Caco-2 (cell line): ENCODE measurements around the gene GRIA1. TPM values are rescaled to one million over a fixed set of nuclear protein-coding genes. Genes with fewer than 3 reads are reported as not detected.

ENCODE experiments used
- BruUV-seq: library from RNA; stranded (reverse); fragments of 400-500 nt; replicated peaks from 2 replicates; lab custom pipeline; 2021; lab: Mats Ljungman, UMichigan
- CTCF ChIA-PET: fragments of 300-600 bp; sonication (Branson Sonifier 250); formaldehyde crosslinking; loops from one replicate; lab custom pipeline; 2022; ENCODE audit warnings: antibody characterized with exemption; lab: Charles Lee
- POLR2A ChIA-PET: fragments of 300-600 bp; sonication (Branson Sonifier 250); formaldehyde crosslinking; loops from one replicate; lab custom pipeline; 2022; ENCODE audit warnings: antibody characterized with exemption; lab: Charles Lee
- DNase-seq, 2 experiments: peaks; one replicate each; pipeline versions ENCODE4 v3.0.0 to v3.0.0-alpha.2; 2020 to 2022
- H3K27me3 ChIP-seq: replicated peaks from 2 replicates; pipeline ENCODE4 v1.6.0; 2011; ENCODE audit warnings: low read length; ENCODE audit not compliant: control insufficient read depth, insufficient read depth
- H3K36me3 ChIP-seq: 2 replicates; pipeline ENCODE4 v1.5.1; 2011; ENCODE audit warnings: low read length; ENCODE audit not compliant: control insufficient read depth, insufficient read depth
- H3K4me1 ChIP-seq: fragments of 250-450 bp; sonication (Bioruptor Pico); 2 replicates; pipeline ENCODE4 v1.5.1; 2020; ENCODE audit warnings: mild to moderate bottlenecking
- H3K4me3 ChIP-seq: 2 replicates; pipeline ENCODE4 v1.5.1; 2011; ENCODE audit warnings: low read depth, mild to moderate bottlenecking, control low read depth, low read length
- H3K9me3 ChIP-seq: fragments of 250-450 bp; sonication (Bioruptor Pico); 2 replicates; pipeline ENCODE4 v1.5.1; 2020; ENCODE audit warnings: mild to moderate bottlenecking, moderate library complexity
- H3K27ac Mint-ChIP-seq: one replicate; pipeline ENCODE4 v1.8.0; 2022; ENCODE audit warnings: mixed read lengths; ENCODE audit not compliant: unreplicated experiment
- H3K27me3 Mint-ChIP-seq: one replicate; pipeline ENCODE4 v1.8.0; 2022; ENCODE audit warnings: mixed read lengths; ENCODE audit not compliant: insufficient read depth, unreplicated experiment
- H3K36me3 Mint-ChIP-seq: one replicate; pipeline ENCODE4 v1.8.0; 2022; ENCODE audit warnings: mild to moderate bottlenecking, mixed read lengths; ENCODE audit not compliant: insufficient read depth, unreplicated experiment
- H3K4me1 Mint-ChIP-seq: one replicate; pipeline ENCODE4 v1.8.0; 2022; ENCODE audit warnings: low read depth, mixed read lengths; ENCODE audit not compliant: unreplicated experiment
- H3K4me3 Mint-ChIP-seq: one replicate; pipeline ENCODE4 v1.8.0; 2022; ENCODE audit warnings: mild to moderate bottlenecking, moderate library complexity, mixed read lengths; ENCODE audit not compliant: unreplicated experiment
- H3K9me3 Mint-ChIP-seq: one replicate; pipeline ENCODE4 v1.8.0; 2022; ENCODE audit warnings: mixed read lengths; ENCODE audit not compliant: unreplicated experiment
- intact Hi-C: fragments of 100-400 bp; cut with micrococcal nuclease; formaldehyde crosslinking; loops from one replicate; pipeline ENCODE4 v1.10.0; 2022; ENCODE audit not compliant: unreplicated experiment
- total RNA-seq: library from RNA; stranded (reverse); gene quantifications from 2 replicates; pipeline ENCODE4 v1.2.3, GENCODE V29; 2022
- TF ChIP-seq, protein P1 (sequence below), 2 experiments: fragments of 200-600 bp in 1 of 2; IDR thresholded peaks; 1 replicate in 1 of 2; 2 replicates in 1 of 2; pipeline versions ENCODE4 v1.5.1 to v1.8.0; 2011 to 2022; ENCODE audit warnings: antibody characterized with exemption in 1 of 2, control low read depth in 1 of 2, inconsistent platforms in 1 of 2, low read depth in 1 of 2, low read length in 1 of 2, mild to moderate bottlenecking in 1 of 2, moderate library complexity in 1 of 2; ENCODE audit not compliant: insufficient read depth in 1 of 2, severe bottlenecking in 1 of 2, unreplicated experiment in 1 of 2

GRIA1 gene
- total RNA-seq, 1 experiment from 2014 or later: not detected

DNA sequence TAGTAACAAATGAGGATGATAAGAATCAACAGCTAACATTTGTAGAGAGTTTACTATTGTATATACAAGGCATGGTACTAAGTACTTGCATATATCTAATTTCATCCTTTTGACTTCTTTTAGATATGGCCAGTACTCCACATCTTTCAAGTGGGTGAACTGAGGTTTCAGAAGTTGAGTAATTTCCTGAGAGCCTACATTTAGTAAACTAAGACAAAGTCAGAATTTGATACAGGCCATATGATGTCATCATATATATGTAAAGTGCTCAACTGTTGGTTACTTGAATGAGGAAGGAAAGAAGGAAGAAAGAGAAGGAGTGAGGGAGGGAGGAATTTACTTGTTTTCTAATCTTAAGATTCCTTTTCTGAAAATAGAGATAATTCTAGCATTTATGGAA lies 52.8 kb downstream of the GRIA1 start:
- intact Hi-C loops: no loop called here
- Mint-ChIP-seq H3K27me3 (peaks cover 9% of the 10 kb centered on the region), H3K4me1 (no peaks in the 10 kb centered on the region), H3K4me3 (no peak overlapping the region), H3K9me3 (no peaks in the 10 kb centered on the region), H3K27ac (no peak overlapping the region), H3K36me3 (no peaks in the 10 kb centered on the region)
- H3K4me3 ChIP-seq: no peak overlapping the region
- ChIA-PET CTCF (interaction anchor here (0.6 kb wide), 1 partner anchor 856 kb away, joined by 3 read pairs; no protein-coding TSS in a partner anchor), POLR2A (no interaction called here)
- H3K9me3 ChIP-seq: no peaks in the 10 kb centered on the region
- H3K27me3 ChIP-seq: no peaks in the 10 kb centered on the region
- no TSS peak for BruUV-seq
- DNase-seq: no peak
- TF ChIP-seq, protein P1, sequence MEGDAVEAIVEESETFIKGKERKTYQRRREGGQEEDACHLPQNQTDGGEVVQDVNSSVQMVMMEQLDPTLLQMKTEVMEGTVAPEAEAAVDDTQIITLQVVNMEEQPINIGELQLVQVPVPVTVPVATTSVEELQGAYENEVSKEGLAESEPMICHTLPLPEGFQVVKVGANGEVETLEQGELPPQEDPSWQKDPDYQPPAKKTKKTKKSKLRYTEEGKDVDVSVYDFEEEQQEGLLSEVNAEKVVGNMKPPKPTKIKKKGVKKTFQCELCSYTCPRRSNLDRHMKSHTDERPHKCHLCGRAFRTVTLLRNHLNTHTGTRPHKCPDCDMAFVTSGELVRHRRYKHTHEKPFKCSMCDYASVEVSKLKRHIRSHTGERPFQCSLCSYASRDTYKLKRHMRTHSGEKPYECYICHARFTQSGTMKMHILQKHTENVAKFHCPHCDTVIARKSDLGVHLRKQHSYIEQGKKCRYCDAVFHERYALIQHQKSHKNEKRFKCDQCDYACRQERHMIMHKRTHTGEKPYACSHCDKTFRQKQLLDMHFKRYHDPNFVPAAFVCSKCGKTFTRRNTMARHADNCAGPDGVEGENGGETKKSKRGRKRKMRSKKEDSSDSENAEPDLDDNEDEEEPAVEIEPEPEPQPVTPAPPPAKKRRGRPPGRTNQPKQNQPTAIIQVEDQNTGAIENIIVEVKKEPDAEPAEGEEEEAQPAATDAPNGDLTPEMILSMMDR (IDR thresholded peaks at IDR 0.05; ENCODE audit: insufficient read depth in 1 of 2, low read depth in 1 of 2, low read length in 1 of 2, severe bottlenecking in 1 of 2, unreplicated experiment in 1 of 2): no peak
- H3K36me3 ChIP-seq: no peaks in the 10 kb centered on the region
- no peaks in the 10 kb centered on the region for H3K4me1 ChIP-seq

DNA sequence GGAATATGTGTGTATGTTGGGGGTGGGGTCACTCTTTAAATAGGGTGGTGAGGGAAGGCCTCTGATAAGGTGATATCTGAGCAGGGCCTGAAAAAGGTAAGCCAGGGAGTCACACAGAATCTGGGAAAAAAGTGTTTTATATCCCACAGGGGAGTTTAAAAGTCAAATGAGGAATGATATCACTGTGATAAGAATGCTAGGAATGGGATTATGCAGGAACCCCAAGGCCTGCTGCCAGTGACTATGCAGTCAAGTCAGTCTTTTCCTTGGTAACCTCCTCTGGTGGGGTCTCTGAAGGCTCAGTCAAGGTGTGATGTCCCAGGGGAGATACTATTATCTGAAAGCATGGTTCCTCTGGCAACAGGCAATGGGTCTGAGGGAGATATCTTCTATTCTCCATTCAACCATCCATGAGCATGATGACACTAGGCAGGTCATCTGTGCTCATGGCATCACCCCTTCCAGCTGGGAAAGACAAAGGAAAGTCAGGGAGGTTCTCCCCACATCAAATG lies 53.5 kb downstream of the GRIA1 start:
- CTCF ChIA-PET: no interaction called here

DNA sequence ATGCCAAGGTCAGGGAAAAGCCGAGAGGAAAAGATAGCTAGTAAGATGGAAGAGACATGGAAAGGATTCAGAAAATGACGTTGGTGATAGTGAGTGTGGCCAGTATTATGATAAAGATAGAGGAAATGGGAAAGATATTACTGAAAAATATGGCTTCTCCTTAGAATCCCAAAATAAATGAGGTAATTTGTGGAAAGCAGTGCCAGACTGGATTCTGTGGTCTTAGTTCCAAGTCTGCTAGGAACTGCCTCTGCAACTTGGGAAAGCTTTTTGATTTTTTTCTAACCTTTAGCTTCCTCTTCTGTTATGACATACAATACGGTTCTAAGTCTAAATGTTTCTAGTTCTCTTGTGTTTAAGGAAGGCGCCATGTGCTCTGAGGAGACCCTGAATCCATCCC lies 54.2 kb downstream of the GRIA1 start:
- ChIA-PET CTCF (no interaction called here), POLR2A (no interaction called here)
- Mint-ChIP-seq H3K9me3 (no peaks in the 10 kb centered on the region), H3K4me1 (no peaks in the 10 kb centered on the region), H3K27me3 (peaks cover 9% of the 10 kb centered on the region), H3K27ac (no peak overlapping the region), H3K36me3 (no peaks in the 10 kb centered on the region), H3K4me3 (no peak overlapping the region)
- no peaks in the 10 kb centered on the region for H3K36me3 ChIP-seq
- no peaks in the 10 kb centered on the region for H3K27me3 ChIP-seq
- H3K4me1 ChIP-seq: no peaks in the 10 kb centered on the region
- no peak overlapping the region for H3K4me3 ChIP-seq
- intact Hi-C loops: no loop called here
- H3K9me3 ChIP-seq: no peaks in the 10 kb centered on the region
- TF ChIP-seq, protein P1 (IDR thresholded peaks at IDR 0.05; ENCODE audit: insufficient read depth in 1 of 2, low read depth in 1 of 2, low read length in 1 of 2, severe bottlenecking in 1 of 2, unreplicated experiment in 1 of 2): no peak
- no peak for DNase-seq
- BruUV-seq: no TSS peak

More for the DNA sequence above, 53.5 kb downstream of the GRIA1 start:
- Mint-ChIP-seq H3K4me1 (no peaks in the 10 kb centered on the region), H3K4me3 (no peak overlapping the region), H3K9me3 (no peaks in the 10 kb centered on the region), H3K27me3 (peaks cover 9% of the 10 kb centered on the region), H3K36me3 (no peaks in the 10 kb centered on the region), H3K27ac (no peak overlapping the region)
- Histone ChIP-seq H3K4me3 (no peak overlapping the region), H3K27me3 (no peaks in the 10 kb centered on the region), H3K4me1 (no peaks in the 10 kb centered on the region), H3K9me3 (no peaks in the 10 kb centered on the region), H3K36me3 (no peaks in the 10 kb centered on the region)
- no TSS peak for BruUV-seq
- no peak for DNase-seq
- TF ChIP-seq, protein P1 (IDR thresholded peaks at IDR 0.05; ENCODE audit: insufficient read depth in 1 of 2, low read depth in 1 of 2, low read length in 1 of 2, severe bottlenecking in 1 of 2, unreplicated experiment in 1 of 2): no peak
- intact Hi-C loops: no loop called here
- POLR2A ChIA-PET: no interaction called here
